Retinal pigment epithelial cell (primary cell): ENCODE results near the gene SOHLH1.

Experiments used
- DNase-seq: peaks from one replicate; pipeline ENCODE4 v3.0.0-alpha.2; 2010; ENCODE audit warnings: low read depth
- H3K4me3 ChIP-seq: 2 replicates; pipeline ENCODE4 v1.5.1; 2011; ENCODE audit warnings: mild to moderate bottlenecking, low read length, control low read depth, moderate library complexity
- TF ChIP-seq, protein P1 (sequence below): conservative IDR thresholded peaks from 2 replicates; pipeline ENCODE4 v1.5.1; 2011; ENCODE audit warnings: low read depth, low read length, control low read depth, inconsistent platforms

The SOHLH1 gene

DNA sequence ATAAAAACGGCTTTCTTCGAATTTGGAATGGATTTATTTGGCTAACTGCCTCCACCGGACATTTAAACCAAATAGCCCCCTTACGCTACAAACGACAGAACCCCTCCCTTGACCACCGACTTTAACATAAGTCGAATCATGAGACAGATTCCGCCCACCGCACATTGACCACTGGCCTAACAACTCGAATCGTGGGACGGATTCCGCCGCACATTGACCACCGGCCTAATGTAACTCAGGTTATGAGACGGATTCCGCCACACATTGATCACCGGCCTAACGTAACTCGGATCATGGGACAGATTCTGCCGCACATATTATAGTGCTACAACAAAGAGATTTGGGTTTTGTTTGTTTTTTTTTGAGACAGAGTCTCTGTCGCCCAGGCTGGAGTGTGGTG, 38.9 kb downstream of the SOHLH1 start:
- DNase-seq, result no peak
- no peak overlapping the region for H3K4me3 ChIP-seq
- TF ChIP-seq, protein P1, sequence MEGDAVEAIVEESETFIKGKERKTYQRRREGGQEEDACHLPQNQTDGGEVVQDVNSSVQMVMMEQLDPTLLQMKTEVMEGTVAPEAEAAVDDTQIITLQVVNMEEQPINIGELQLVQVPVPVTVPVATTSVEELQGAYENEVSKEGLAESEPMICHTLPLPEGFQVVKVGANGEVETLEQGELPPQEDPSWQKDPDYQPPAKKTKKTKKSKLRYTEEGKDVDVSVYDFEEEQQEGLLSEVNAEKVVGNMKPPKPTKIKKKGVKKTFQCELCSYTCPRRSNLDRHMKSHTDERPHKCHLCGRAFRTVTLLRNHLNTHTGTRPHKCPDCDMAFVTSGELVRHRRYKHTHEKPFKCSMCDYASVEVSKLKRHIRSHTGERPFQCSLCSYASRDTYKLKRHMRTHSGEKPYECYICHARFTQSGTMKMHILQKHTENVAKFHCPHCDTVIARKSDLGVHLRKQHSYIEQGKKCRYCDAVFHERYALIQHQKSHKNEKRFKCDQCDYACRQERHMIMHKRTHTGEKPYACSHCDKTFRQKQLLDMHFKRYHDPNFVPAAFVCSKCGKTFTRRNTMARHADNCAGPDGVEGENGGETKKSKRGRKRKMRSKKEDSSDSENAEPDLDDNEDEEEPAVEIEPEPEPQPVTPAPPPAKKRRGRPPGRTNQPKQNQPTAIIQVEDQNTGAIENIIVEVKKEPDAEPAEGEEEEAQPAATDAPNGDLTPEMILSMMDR, result no peak

DNA sequence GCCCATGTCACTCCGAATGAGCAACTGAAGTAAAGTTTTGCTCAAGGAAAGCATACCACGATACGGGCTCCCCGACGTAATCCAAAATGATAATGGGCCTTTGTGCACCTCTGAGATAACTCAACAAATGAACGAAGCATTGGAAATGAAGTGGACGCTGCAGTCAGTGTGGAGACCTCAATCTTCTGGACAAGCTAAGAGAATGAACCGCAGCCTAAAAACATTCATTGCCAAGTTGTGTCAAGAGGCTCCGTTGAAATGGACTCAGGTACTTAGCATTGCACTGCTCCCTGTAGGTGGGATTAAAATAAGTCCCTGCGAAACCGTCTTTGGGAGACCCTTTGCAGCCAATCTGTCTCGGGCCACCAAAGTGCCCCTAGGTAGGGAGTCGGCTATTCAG, 40.0 kb downstream of the SOHLH1 start:
- TF ChIP-seq, protein P1, result no peak
- no peak for DNase-seq
- no peak overlapping the region for H3K4me3 ChIP-seq

DNA sequence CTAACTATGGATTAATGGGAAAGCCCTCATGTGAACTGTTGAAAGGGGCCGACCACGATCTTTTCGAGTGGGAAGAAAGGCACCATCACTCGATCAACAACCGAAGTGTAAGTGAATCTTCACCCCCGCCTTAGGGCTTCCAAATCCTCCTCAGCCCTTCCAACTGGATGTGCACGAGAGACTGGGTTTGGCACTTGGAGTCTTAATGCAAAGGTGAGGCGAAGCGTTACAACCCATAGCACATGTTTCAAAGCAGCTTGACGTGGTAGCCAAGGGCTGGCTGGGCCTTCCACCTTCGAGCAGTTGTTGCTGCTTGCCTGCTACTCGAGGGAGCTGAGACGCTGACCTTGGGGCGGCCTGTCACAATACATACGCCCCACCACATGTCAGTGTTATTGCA, 41.9 kb downstream of the SOHLH1 start:
- TF ChIP-seq, protein P1, result no peak
- no peak for DNase-seq
- no peak overlapping the region for H3K4me3 ChIP-seq

DNA sequence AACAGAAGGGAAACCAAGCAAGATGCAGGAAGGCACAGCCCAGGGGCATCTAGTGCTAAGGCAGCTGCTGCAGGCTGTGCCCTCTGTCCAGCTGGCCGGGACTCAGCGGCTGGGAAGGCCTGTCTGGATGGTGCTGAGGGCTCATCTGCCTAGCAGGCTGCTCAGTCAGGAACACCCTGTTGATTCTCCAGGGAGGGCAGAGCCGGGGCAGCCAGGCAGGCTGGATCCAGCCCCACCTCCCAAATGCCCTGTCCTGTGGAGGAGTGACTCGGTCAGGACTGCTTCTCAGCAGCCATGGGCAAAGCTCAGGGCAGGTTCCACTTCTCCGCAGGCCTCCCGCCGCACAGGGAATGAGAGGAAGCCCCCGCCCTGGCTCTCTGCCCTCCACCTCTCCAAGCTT, 44.0 kb downstream of the SOHLH1 start:
- DNase-seq, result no peak
- H3K4me3 ChIP-seq, result no peak overlapping the region
- TF ChIP-seq, protein P1, result no peak

DNA sequence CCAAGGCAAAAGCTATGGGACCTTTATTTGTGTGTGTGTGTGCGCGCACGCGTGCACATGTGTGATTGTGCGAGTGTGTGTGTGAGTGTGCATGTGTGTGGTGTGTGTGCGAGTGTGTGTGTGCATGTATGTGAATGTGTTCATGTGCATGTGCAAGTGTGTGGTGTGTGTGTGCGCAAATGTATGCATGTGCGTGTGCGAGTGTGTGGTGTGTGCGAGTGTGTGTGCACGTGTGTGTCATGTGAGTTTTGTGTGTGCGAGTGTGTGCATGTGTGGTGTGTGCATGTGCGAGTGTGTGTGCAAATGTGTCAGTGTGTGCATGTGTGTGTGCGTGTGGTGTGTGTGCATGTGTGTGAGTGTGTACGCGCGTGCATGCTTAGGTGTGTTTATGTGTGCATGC, 48.9 kb downstream of the SOHLH1 start:
- DNase-seq, result no peak
- TF ChIP-seq, protein P1, result no peak
- H3K4me3 ChIP-seq, result no peak overlapping the region

DNA sequence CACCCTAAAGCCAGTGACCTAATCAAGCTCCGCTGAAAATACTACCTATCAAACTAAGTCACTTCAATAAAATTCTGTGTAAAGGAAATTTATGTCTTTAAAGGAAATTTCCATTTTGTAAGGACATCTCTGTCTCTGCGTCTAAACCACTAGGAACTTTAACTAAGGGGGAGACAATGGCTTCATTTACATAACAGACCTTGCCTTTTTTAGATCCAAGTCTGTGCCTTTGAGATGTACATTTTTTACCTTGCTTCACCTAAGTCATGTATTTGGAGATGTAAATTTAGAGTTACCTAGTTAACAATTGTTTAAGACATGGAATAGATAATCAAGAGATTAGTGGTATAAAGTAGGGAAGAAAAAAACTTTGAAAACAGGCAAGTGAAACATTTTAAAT, 49.8 kb downstream of the SOHLH1 start:
- no peak overlapping the region for H3K4me3 ChIP-seq
- TF ChIP-seq, protein P1, result no peak
- DNase-seq, result no peak

DNA sequence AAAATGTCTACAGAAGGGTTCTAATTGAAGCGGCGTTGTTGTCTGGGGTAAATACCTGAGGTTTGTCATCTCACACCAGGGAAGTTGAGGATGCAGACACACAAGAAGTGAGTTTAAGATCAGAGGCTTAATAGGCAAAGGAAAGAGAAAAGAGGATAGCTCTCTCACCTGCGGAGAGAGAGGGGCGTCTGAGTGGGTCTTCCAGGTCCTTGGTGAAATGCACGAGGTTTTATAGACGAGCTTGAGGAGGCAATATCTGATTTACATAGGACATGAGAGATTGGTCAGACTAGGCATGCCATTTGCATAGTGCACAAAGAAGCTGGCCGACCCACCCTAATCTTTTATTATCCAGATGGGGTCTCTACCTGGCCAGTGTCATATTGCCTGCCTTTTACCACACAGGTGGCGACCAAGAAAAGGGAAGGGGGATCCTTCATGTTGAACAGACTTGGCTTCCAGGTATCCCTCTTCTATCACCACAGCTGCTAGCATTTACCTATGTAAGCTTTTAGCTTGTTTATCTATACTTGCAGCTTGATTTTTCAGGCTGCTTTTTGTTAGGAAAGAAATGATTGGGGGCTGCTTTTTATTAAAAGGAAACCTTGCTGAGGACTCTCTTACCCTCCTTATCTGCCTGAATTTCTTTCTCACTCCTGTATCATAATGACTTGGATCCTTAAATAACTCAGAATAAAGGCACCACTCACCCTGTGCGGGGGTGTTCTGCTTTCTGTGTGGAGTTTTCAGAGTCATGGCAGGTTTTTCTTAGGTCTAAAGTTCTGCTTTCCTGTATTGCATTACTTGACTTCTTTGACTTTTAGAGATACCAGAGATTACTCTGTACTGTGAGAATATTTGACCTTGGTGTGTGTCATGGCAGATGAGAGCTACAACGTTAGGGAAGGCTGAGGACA, 50.5 kb downstream of the SOHLH1 start:
- no peak overlapping the region for H3K4me3 ChIP-seq
- TF ChIP-seq, protein P1, result no peak
- no peak for DNase-seq
